T-helper 22 cell (primary cell): ENCODE data around the gene GABRD.

ENCODE experiments used
- DNase-seq: peaks from one replicate; pipeline ENCODE4 v3.0.0-alpha.2; 2020; ENCODE audit warnings: low read depth

The GABRD gene

GRCh38 chr1:2039251-2039650 is 20.1 kb downstream of the GABRD start:
- no peak for DNase-seq

DNA sequence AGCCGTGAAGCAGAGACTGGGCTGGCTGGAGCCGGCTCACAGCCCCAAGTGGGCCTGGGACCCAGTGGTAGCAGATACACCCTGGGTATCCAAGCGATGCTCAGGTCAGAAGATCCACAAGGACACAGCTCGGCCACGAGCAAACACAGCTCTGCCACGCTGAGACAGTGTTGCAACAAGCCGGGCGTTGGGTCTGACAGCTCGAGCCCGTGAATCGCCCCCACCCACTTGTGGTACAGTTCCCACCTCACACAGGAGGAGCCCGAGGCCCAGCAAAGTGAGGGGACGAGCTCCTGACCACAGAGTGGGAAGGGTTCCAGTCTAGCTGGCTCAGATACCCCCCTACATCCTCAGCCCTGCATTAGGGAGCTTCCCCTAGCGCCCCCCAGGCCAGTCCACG is 22.2 kb downstream of the GABRD start:
- no peak for DNase-seq

DNA sequence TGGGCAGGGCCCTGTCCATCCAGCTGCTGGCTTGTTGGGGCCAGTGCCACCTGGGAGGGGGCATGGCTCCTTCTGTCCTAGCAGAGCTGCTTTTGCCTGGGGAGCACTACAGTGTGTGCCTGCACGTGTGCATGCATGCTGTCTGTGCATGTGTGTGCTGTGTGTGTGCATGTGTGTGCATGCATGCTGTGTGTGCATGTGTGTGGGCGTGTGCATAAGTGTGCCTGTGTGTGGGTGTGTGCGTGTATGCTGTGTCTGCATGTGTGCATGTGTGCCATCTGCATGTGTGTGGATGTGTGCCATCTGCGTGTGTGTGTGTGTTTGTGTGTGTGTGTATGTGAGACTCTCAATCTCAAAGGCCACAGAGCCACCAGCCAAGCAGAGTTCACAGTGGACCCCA is 22.7 kb downstream of the GABRD start:
- DNase-seq, result no peak

- no peak for DNase-seq
These were observed 24.0 kb downstream of the GABRD start for GRCh38 chr1:2042830-2043773.

DNA sequence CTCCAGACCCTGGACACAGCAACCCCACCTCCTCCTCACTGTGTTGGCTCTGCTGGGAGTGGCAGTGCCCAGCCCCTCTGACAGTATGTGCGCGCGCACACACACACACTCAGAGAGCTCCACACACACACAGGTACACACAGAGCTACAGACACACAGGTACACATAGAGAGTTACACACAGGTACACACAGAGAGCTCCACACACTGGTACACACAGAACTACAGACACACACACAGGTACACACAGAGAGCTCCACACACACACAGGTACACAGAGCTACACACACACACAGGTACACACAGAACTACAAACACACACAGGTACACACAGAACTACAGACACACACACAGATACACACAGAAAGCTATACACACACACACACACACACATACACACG is 24.7 kb downstream of the GABRD start:
- no peak for DNase-seq

DNA sequence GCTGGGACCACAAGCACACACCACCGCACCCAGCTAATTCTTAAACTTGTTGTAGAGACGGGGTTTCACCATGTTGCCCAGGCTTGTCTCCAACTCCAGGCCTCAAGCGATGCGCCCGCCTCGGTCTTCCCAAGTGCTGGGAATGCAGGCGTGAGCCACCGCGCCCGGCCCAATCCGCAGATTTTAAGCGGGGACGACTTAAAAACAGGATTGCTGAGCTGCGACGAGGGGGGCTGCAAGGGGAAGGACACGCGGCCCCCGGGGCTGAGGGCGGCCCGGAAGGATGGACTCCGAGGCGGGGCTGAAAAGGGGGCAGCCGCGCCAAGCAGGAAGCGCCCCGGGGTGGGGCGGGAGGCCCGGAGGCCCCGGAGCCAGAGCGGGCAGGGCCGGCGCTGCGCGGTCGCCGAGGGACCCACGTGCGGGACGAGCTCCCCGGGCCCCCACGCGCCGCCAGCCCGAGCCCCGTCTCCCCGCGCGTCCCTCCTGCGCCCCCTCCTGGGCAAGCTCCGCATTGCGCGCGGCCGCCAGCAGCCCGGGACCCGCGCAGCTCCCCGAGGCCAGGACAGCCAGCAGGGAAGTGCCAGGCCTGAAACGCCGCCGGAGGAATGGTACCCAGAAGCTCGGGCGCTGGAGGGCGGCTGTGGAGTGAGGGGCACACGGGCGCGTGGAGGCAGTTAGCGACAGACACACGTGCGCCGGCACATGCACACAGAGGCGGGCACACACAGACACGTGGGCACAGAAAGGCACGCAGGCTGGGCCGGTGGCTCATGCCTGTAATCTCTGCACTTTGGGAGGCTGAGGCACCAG is 25.6 kb downstream of the GABRD start:
- DNase-seq, result peak; percentile 58

DNA sequence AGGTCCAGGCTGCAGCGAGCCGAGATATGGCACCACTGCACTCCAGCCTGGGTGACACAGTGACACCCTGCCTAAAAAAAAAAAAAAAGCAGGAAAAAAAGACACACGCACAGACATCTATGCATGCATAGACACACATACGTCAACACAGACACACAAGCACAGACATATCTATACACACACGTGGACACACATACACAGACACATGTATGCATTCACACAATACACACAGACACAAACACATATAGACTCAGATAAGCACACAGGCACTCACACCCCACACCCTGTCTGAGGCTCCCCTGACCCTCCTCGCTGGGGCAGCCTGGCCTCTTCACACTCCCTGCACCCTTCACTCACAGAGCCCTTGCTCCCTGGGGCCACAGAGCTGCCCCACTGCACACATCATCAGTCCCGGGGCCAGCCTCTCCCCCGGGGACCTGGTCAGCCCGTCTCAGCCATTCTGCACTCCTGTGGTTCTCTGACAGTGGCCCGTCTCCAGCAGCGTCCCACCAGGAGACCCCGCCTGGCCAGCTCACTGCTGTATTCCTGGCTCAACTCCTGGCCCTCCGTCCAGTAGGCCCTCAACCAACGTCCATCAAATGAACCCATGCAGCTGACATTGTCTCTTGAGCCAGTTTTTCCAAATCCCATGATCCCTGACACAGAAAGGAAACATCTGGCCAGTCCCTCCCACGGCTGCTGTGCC is 26.5 kb downstream of the GABRD start:
- no peak for DNase-seq

DNA sequence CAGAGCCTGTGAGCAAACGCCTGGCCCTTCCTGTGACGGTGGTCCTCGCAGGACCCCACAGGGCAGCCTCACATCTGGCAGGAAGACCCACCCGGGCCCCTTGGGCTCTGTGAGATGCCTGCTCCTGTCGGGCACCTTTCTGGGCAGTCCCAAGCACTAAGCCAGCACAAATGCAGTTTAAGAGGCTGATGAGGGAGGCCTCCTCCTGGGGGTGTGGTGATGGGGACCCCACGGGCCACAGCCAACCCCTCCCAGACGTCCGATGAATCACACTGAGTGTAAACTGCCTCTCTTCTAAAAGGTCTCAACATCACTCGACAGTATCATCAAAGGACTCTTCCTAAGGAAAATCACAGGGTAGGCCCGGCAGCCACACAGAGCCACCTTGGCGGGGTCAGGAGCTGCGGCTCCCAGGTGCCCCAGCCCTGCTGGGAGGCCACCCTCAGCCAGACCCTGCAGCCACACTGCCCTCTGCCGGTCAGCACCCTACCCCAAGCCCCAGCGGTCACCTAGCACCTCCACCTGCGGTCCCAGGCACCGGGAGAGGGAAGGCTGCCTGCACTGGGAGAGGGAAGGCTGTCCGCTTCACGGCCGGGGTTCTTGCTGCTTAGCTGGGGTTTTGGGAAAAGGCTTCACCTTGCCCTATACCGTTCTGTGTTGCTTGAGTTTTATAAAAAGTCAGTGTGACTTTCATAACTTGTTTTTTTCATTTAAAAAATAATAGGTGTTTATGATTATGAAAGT is 27.2 kb downstream of the GABRD start:
- DNase-seq, result no peak

GRCh38 chr1:2046953-2047748 is 28.0 kb downstream of the GABRD start:
- no peak for DNase-seq

- no peak for DNase-seq
These were observed 28.9 kb downstream of the GABRD start for GRCh38 chr1:2047749-2048729.

DNA sequence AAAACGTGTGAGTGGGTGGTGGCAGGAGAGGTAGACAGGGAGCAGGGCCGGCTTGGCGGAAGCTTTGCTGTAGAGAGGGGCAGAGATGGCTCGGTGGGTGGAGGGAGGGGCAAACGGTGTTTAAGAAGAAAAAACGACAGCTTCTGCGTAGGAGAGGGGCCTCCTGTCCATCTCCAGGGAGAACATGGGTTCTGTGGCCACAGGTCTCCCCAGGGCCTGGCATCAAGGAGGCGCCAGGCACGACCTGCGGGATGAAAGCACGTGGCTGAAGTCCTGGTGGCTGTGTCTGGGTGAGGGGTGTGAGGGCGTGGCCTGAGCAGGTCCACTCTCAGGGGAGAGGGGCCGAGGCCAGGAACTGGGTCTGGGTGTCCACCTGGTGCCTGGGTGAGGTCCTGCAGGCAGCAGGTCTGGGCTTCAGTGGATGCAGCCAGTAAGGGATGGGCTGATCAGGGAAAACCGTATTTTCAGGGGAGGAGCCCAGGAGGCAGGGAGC is 30.1 kb downstream of the GABRD start:
- no peak for DNase-seq

DNA sequence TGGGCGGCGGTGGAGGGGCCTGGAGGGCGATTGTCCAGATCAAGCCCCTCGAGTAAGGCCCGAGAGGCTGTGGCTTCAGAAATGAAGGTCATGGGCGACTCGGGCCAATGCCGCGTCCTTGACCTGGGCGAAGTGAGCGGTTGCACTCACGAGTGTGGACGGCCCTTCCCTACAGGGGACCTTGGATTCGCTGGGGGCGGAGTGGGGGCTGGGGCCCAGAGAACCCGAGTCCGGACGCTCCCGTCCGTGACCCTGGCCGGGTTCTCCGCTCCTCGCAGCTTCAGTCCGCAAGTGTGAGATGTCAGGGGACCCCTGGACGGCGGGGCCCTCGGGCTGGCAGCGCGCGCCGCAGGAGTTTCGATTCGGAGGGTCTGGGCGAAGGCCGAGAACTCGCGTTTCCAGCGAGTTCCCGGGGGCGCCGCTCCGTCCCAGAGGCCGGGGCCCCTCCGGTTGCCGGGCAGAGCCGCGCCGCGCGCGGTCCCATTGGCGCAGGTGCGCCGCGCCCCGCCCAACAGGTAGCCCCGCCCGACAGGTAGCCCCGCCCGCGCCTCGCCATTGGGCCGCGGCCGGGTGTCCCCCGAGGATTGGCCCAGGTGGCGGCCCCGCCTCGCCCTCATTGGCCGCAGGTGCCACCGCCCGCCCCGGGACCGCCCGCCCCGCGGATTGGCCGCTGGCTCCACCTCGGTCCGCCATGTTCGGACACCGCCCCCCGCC is 30.7 kb downstream of the GABRD start, which contains the start of gene PRKCZ:
Gene PRKCZ (plus strand): TSS at position 694 of the 714 bp plus-strand sequence. CDS start 220 bp downstream, outside the sequence.
- DNase-seq, result peak; percentile 88

DNA sequence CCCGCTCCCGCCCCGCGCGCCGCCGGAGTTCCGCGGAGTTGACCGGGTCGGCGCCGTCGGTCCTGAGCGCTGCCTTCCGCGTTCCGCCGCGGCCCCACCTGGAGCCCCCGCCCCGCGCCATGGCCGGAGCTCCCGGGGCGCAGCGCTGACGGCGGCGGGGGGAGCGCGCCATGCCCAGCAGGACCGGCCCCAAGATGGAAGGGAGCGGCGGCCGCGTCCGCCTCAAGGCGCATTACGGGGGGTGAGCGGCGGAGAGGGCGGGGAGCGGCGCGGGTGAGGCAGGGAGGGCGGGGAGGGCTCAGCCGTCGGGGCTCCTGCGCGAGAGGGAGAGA is 31.3 kb downstream of the GABRD start:
- DNase-seq, result peak; percentile 48

GRCh38 chr1:2050793-2051682 is 31.9 kb downstream of the GABRD start:
- DNase-seq, result no peak

- DNase-seq, result no peak
These were observed 33.0 kb downstream of the GABRD start for GRCh38 chr1:2052054-2052679.

- no peak for DNase-seq
These were observed 33.6 kb downstream of the GABRD start for GRCh38 chr1:2052756-2053155.

DNA sequence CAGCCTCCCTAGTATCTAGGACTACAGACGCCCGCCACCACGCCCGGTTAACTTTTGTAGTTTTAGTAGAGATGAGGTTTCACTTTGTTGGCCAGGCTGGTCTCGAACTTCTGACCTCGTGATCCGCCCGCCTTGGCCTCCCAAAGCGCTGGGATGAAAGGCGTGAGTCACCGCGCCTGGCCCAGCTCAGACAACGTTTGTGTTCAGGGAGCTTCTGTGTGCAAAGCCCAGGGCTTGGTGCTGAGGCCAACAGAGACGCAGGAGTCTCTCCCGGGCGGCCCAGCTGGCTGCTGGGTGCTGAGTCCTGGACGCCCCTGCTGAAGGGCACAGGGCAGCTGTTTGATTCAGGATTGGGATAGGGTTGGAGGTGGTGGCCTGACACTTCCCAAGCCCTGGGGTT is 34.1 kb downstream of the GABRD start:
- DNase-seq, result no peak
